ENCODE measurements around the gene AATF.

- TF ChIP-seq CTCF (IDR thresholded peaks at IDR 0.05; ENCODE audit: poor library complexity, severe bottlenecking): no peak
- no peak for TF ChIP-seq EZH2 (IDR thresholded peaks at IDR 0.05; ENCODE audit: borderline replicate concordance, insufficient read depth, low read length, poor library complexity, severe bottlenecking)
- no peak for TF ChIP-seq EP300 (conservative IDR thresholded peaks at IDR 0.05; ENCODE audit: poor library complexity, severe bottlenecking)
- no peak for TF ChIP-seq TAF1 (IDR thresholded peaks at IDR 0.05; ENCODE audit: low read depth)
- no peak for TF ChIP-seq POLR2AphosphoS5 (IDR thresholded peaks at IDR 0.05)
- TF ChIP-seq RAD21 (conservative IDR thresholded peaks at IDR 0.05): no peak
- TF ChIP-seq SMC3 (conservative IDR thresholded peaks at IDR 0.05; ENCODE audit: poor library complexity): no peak
- TF ChIP-seq REST (IDR thresholded peaks at IDR 0.05; ENCODE audit: borderline replicate concordance): no peak
- TF ChIP-seq MXI1 (conservative IDR thresholded peaks at IDR 0.05; ENCODE audit: poor library complexity, severe bottlenecking): no peak
Measured at GRCh38 chr17:37024181-37024637, 75.5 kb downstream of the AATF start.
